SW 1271 (cell line): ENCODE data around the gene ZNF710.
"Not testable (repeated sequence)": the region's sequence is repeated elsewhere in the genome, so short reads cannot be mapped to it uniquely, and the experiment has no call there.

Source experiments
- DNase-seq, 2 experiments: peaks; one replicate each; lab custom pipeline; 2025; lab: John Stamatoyannopoulos, UW

The ZNF710 gene

DNA sequence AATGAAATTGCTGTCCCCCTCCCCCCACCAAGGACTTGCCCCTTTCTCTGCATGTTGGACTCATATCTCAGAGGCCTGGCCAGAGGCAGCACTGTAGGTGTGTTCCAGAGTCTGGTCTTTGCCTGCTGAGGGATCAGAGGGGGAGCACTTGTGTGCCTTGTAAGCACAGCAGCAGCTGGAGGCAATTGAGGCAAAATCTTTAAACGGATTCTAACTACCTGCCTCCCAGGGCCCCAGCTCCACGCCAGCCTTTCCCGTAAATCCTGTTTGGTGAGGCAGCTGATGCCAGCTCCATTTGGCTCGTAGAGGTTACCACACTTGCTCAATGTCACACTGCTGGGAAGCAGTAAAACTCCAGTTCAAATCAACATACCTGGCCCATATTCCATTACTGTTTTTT is 103.4 kb downstream of the ZNF710 start:
- DNase-seq = no peak

DNA sequence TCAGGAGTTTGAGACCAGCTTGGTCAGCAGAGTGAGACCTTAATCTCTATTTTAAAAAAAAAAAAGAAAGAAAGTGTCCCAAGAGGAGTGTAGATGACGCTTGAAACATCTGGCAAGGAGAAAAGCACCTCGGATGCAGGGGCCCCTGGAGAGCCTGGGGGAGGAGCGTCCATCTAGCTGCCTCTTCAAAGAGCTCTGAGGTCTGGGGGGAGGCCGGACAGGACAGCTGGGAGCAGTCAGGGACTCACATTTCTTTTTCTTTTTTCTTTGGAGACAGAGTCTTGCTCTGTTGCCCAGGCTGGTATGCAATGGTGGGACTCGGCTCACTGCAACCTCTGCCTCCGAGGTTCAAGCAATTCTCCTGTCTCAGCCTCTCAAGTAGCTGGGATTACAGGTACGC is 104.4 kb downstream of the ZNF710 start:
- DNase-seq = no peak

DNA sequence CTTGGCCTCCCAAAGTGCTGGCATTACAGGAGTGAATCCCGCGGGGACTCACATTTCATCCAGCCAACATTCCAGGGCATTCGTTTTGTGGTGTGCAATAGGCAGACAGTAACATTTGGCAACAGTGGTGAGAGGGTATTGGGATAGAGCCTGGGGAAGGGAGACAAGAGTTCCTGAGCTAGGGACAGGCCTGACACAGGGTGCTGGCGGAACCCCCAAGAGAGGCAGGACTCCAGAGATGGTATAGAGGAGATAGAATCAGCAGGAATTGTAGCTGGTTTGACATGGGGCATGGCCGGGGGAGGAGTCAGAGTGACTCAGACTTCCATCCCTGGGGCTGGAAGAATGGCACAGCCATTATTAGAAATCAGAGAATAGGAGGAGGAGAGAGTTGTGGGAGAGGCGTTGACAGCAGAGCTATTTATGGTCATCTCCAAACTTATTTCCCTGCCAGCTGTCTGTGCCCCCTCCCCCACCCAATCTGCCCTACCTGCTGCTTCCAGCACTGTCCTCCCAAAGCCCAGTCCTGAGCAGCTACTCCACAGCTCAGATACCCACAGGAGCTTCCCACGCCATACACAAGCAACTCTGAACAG is 105.5 kb downstream of the ZNF710 start:
- peak in 1 of 2 experiments; percentile 53 for DNase-seq

DNA sequence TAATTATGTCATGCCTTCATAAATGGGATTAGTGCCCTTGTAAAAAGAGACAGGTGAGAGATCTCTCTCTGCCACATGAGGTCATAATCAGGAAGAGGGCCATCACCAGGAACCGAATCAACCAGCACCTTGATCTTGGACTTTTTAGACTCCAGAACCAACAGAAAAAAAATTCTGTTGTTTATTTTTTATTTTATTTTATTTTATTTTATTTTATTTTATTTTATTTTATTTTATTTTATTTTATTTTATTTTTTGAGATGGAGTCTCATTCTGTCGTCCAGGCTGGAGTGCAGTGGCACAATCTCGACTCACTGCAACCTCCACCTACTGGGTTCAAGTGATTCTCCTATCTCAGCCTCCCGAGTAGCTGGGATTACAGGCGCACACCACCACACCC is 106.9 kb downstream of the ZNF710 start:
- DNase-seq = not testable (repeated sequence)

- DNase-seq = not testable (repeated sequence)
Measured at GRCh38 chr15:90109163-90109751, 108.1 kb downstream of the ZNF710 start.

- no peak for DNase-seq
Measured at GRCh38 chr15:90113166-90113565, 112.0 kb downstream of the ZNF710 start.

DNA sequence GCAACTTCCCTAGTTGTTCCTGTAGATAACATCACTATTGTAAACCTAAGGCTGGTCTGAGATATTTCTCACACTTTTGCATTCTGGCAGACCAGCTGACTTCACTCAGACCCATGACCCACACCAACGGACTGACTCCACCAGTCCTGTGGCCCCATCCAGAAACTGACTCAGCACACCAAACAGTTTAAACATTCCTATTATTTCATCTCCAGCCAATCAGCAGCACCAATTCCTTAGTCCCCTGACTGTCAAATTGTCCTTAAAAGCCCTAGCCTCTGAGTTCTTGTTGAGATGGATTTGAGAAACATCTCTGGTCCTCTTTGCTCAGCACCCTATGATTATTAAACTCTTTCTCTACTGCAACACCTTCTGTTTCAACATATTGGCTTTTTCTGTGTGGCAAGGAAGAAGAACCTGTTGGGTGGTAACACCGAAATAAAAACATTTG is 113.4 kb downstream of the ZNF710 start:
- no peak for DNase-seq

GRCh38 chr15:90115783-90116182 is 114.7 kb downstream of the ZNF710 start:
- no peak for DNase-seq

GRCh38 chr15:90119367-90119766 is 118.2 kb downstream of the ZNF710 start:
- DNase-seq = no peak

DNA sequence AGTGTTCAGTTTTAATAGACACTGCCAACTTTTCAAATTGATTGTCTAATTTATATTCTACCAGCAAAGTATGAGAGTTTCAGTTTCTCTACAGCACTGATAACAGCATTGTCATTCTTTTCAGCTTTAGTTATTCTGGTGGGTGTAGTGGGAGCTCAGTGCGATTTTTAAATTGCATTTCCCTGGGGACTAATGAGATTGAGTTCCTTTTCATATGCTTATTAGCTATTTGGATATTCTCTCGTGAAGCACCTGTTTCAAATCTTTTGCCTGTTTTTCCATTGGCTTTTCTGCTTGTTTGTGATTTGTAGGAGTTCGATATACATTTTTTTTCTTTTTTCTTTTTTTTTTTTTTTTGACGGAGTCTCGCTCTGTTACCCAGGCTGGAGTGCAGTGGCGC is 120.0 kb downstream of the ZNF710 start:
- no peak for DNase-seq

DNA sequence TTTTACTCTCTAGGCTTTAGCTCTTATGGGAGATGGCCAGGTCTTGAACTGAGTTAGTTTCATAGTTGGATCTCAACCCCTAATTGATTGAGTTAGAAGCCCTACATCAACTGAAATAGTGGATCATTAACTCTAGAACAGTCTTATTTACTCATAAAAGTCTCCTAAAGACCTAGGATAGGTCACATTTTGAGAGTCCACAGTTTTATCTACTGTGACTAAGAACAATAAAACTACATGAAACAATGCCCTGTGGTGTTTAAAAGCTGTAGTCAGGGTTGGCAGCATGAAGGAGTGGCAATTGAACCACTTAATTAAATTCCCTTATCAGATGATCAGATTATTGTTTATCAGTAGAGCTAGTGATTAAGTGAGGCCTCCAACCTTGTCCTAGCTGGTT is 123.4 kb downstream of the ZNF710 start:
- DNase-seq = no peak

DNA sequence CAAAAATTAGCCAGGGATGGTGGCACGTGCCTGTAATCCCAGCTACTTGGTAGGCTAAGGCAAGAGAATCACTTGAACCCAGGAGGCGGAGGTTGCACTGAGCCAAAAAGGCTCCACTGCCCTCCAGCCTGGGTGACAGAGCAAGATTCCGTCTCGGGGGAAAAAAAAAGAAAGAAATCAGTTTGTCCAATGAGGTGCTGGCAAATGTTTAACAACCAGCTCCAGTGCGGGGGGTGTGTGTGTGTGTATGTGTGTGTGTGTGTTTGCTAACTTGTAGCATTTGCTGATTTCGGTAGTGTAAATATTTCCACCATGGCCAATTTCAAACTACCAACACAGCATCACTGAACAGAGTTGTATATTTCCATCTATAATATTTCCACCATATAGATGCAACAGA is 124.9 kb downstream of the ZNF710 start:
- no peak for DNase-seq

DNA sequence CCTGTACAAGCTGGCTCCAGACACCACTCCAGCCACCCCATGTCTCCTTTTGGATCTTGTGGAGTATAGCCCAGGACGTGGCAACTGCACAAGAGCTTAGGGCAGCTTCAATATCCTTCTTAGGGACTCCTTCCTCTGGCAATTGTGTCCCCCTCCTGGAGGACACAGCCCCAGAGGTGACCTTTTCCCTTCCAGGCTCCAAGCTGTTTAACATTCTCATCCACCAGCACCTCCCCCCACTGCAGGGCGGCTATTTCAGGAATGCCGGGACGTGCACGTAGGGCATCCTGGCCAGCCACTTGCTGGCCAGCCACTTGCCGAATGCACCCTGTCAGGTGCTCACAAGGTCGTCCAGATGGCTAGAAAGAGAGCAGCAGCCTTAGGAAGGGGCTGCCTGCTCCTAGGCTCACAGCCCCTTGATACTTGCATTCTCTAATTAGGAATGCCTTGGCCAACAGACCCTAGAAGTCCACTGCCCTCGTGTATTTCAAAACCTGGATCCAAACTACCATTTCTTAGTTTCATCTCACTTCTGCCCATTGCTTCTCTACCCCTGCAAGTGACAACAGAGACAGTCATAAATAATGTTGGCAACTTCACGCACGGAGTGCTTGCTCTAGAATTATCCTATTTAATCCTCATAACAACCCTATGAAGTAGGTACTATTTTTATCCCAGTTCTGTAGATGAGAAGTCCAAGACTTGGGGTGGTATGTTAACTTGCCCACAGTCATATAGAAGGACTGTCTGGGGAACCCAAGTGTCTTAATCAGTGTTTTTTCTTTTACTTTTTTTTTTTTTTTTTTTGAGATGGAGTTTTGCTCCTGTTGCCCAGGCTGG is 125.7 kb downstream of the ZNF710 start:
- no peak for DNase-seq

DNA sequence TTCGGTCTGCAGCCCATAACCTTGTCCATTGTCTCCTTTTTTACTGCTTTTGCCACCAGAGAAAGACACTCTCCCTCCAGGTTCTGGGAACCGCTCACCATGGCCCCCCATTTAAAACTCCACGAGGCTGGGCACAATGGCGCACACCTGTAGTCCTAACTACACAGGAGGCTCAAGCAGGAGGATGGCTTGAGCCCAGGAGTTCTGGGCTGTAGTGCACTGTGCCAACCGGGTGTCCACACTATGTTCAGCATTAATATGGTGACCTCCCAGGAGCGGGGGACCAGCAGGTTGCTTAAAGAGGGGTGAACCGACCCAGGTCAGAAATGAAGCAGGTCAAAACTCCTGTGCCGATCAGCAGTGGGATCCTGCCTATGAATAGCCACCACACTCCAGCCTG is 129.2 kb downstream of the ZNF710 start:
- no peak for DNase-seq
